Measurements from ENCODE around the gene RAB11FIP4. TPM values are rescaled to one million over a fixed set of nuclear protein-coding genes. Genes with fewer than 3 reads are reported as not detected.

Gene RAB11FIP4
- total and polyA plus RNA-seq, 4 donors: 1.5 to 16.0 (median 3.3) TPM

- TF ChIP-seq YY1 (IDR thresholded peaks at IDR 0.05): no peak
- no peak for TF ChIP-seq HNF4G (IDR thresholded peaks at IDR 0.05)
Observed at GRCh38 chr17:31510308-31511194, 119.1 kb downstream of the RAB11FIP4 start (continued).

- H3K9me3 ChIP-seq (ENCODE audit: control insufficient read depth in 4 of 4, low read length in 3 of 4): no peaks in the 10 kb centered on the region
- H3K4me1 ChIP-seq (ENCODE audit: control insufficient read depth in 4 of 4, insufficient read depth in 4 of 4, low read length in 3 of 4): peaks cover 4 to 20% (median 12%) of the 10 kb centered on the region in 4 donors
- WGBS: 60% methylated on average over 9 of the region's 9 CpGs
- DNase-seq (ENCODE audit: low spot score): no peak
- TF ChIP-seq GABPA (IDR thresholded peaks at IDR 0.05 in 1 of 2, conservative IDR thresholded peaks at IDR 0.05 in 1 of 2) (no peak), SP1 (IDR thresholded peaks at IDR 0.05) (no peak), FOXA2 (IDR thresholded peaks at IDR 0.05) (no peak), CTCF (IDR thresholded peaks at IDR 0.05; ENCODE audit: low read depth, low read length, missing input control) (no peak), TAF1 (conservative IDR thresholded peaks at IDR 0.05) (no peak), NR2F2 (IDR thresholded peaks at IDR 0.05) (no peak), RAD21 (IDR thresholded peaks at IDR 0.05) (no peak), YY1 (IDR thresholded peaks at IDR 0.05) (no peak)
- TF ChIP-seq, protein P1, sequence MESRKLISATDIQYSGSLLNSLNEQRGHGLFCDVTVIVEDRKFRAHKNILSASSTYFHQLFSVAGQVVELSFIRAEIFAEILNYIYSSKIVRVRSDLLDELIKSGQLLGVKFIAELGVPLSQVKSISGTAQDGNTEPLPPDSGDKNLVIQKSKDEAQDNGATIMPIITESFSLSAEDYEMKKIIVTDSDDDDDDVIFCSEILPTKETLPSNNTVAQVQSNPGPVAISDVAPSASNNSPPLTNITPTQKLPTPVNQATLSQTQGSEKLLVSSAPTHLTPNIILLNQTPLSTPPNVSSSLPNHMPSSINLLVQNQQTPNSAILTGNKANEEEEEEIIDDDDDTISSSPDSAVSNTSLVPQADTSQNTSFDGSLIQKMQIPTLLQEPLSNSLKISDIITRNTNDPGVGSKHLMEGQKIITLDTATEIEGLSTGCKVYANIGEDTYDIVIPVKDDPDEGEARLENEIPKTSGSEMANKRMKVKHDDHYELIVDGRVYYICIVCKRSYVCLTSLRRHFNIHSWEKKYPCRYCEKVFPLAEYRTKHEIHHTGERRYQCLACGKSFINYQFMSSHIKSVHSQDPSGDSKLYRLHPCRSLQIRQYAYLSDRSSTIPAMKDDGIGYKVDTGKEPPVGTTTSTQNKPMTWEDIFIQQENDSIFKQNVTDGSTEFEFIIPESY (IDR thresholded peaks at IDR 0.05): no peak
- TF ChIP-seq, protein P2, sequence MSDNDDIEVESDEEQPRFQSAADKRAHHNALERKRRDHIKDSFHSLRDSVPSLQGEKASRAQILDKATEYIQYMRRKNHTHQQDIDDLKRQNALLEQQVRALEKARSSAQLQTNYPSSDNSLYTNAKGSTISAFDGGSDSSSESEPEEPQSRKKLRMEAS (IDR thresholded peaks at IDR 0.05): no peak
- H3K9ac ChIP-seq (ENCODE audit: low read depth in 1 of 2, low read length in 2 of 2): no peak overlapping the region
- H3K36me3 ChIP-seq (ENCODE audit: control insufficient read depth in 4 of 4, insufficient read depth in 3 of 4, low read depth in 1 of 4, low read length in 3 of 4): no peaks in the 10 kb centered on the region
- no peaks in the 10 kb centered on the region for H3K27me3 ChIP-seq (ENCODE audit: control insufficient read depth in 4 of 4, insufficient read depth in 4 of 4, low read length in 3 of 4)
- H3K27ac ChIP-seq (ENCODE audit: low read depth in 1 of 2, low read length in 2 of 2): no peak overlapping the region
- no peak overlapping the region for H3K4me3 ChIP-seq (ENCODE audit: low read depth in 1 of 3, low read length in 3 of 3)
Observed at GRCh38 chr17:31511195-31511578, 119.7 kb downstream of the RAB11FIP4 start.

DNA sequence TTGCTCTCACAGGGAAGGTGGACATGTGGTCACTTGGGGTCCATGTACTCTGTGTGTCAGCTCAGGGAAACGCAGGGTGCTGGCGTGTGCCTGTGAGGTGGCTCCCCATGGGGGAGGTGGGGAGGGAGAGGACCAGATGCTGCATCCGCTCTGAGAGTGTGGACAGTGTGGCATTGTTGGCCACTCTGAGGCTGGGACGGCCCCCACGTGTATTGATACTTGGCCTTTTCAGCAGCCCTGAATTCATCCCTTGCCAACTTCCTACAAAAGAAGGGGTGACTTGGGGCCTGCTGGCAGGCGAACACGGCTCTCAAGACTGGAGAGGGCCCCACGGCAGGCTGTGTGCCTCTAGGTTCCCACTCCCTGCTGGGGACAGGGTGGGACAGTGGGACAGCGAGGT is 120.1 kb downstream of the RAB11FIP4 start:
- TF ChIP-seq SP1 (IDR thresholded peaks at IDR 0.05) (no peak), JUND (IDR thresholded peaks at IDR 0.05) (no peak), HNF4G (IDR thresholded peaks at IDR 0.05) (no peak), GABPA (IDR thresholded peaks at IDR 0.05 in 1 of 2, conservative IDR thresholded peaks at IDR 0.05 in 1 of 2) (no peak), FOXA1 (IDR thresholded peaks at IDR 0.05) (no peak), YY1 (IDR thresholded peaks at IDR 0.05) (no peak), CTCF (IDR thresholded peaks at IDR 0.05; ENCODE audit: low read depth, low read length, missing input control) (no peak), FOXA2 (IDR thresholded peaks at IDR 0.05) (no peak)
- TF ChIP-seq, protein P3, sequence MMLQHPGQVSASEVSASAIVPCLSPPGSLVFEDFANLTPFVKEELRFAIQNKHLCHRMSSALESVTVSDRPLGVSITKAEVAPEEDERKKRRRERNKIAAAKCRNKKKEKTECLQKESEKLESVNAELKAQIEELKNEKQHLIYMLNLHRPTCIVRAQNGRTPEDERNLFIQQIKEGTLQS (IDR thresholded peaks at IDR 0.05): no peak
- TF ChIP-seq, protein P2 (IDR thresholded peaks at IDR 0.05): no peak
- TF ChIP-seq, protein P4, sequence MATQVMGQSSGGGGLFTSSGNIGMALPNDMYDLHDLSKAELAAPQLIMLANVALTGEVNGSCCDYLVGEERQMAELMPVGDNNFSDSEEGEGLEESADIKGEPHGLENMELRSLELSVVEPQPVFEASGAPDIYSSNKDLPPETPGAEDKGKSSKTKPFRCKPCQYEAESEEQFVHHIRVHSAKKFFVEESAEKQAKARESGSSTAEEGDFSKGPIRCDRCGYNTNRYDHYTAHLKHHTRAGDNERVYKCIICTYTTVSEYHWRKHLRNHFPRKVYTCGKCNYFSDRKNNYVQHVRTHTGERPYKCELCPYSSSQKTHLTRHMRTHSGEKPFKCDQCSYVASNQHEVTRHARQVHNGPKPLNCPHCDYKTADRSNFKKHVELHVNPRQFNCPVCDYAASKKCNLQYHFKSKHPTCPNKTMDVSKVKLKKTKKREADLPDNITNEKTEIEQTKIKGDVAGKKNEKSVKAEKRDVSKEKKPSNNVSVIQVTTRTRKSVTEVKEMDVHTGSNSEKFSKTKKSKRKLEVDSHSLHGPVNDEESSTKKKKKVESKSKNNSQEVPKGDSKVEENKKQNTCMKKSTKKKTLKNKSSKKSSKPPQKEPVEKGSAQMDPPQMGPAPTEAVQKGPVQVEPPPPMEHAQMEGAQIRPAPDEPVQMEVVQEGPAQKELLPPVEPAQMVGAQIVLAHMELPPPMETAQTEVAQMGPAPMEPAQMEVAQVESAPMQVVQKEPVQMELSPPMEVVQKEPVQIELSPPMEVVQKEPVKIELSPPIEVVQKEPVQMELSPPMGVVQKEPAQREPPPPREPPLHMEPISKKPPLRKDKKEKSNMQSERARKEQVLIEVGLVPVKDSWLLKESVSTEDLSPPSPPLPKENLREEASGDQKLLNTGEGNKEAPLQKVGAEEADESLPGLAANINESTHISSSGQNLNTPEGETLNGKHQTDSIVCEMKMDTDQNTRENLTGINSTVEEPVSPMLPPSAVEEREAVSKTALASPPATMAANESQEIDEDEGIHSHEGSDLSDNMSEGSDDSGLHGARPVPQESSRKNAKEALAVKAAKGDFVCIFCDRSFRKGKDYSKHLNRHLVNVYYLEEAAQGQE (IDR thresholded peaks at IDR 0.05): no peak
- TF ChIP-seq, protein P1 (IDR thresholded peaks at IDR 0.05): no peak
- Histone ChIP-seq H3K9me3 (ENCODE audit: control insufficient read depth in 4 of 4, low read length in 3 of 4) (no peaks in the 10 kb centered on the region), H3K36me3 (ENCODE audit: control insufficient read depth in 4 of 4, insufficient read depth in 3 of 4, low read depth in 1 of 4, low read length in 3 of 4) (no peaks in the 10 kb centered on the region), H3K27ac (ENCODE audit: low read depth in 1 of 2, low read length in 2 of 2) (no peak overlapping the region), H3K4me3 (ENCODE audit: low read depth in 1 of 3, low read length in 3 of 3) (no peak overlapping the region), H3K4me1 (ENCODE audit: control insufficient read depth in 4 of 4, insufficient read depth in 4 of 4, low read length in 3 of 4) (peaks cover 4 to 20% (median 12%) of the 10 kb centered on the region in 4 donors), H3K9ac (ENCODE audit: low read depth in 1 of 2, low read length in 2 of 2) (no peak overlapping the region), H3K27me3 (ENCODE audit: control insufficient read depth in 4 of 4, insufficient read depth in 4 of 4, low read length in 3 of 4) (no peaks in the 10 kb centered on the region)
- WGBS: 95% methylated on average over 9 of the region's 9 CpGs
- DNase-seq (ENCODE audit: low spot score): no peak

Measured in liver (tissue), 9 donors.